Upper lobe of left lung (tissue), 4 donors: Measurements from ENCODE around the gene HOXB4.

Experiments used
- CTCF ChIP-seq, 6 experiments: fragments of 450-650 bp in 4 of 6; fragments of 200-600 bp in 2 of 6; sonication (generic) in 2 of 6; IDR thresholded peaks; one replicate each; pipeline ENCODE4 v1.5.1; 2016 to 2019; ENCODE audit warnings: antibody characterized with exemption in 6 of 6
- EP300 ChIP-seq, 4 donors: sonication (generic); formaldehyde crosslinking; IDR thresholded peaks; one replicate each; pipeline ENCODE4 v1.5.1; 2017; ENCODE audit warnings: antibody characterized with exemption in 4 of 4, control low read depth in 2 of 4
- POLR2A ChIP-seq, 4 donors: fragments of 450-650 bp; IDR thresholded peaks; one replicate each; pipeline ENCODE4 v1.5.1; 2016 to 2017; ENCODE audit warnings: antibody characterized with exemption in 4 of 4, mild to moderate bottlenecking in 2 of 4
- POLR2AphosphoS5 ChIP-seq, 2 donors: sonication (generic); formaldehyde crosslinking; IDR thresholded peaks; one replicate each; pipeline ENCODE4 v1.5.1; 2017; ENCODE audit warnings: antibody characterized with exemption in 2 of 2

GRCh38 chr17:48615963-48616716, 38.0 kb upstream of the HOXB4 start:
- no peak for TF ChIP-seq POLR2A (IDR thresholded peaks at IDR 0.05)
- no peak for TF ChIP-seq CTCF (IDR thresholded peaks at IDR 0.05)
- no peak for TF ChIP-seq EP300 (IDR thresholded peaks at IDR 0.05)
- TF ChIP-seq POLR2AphosphoS5 (IDR thresholded peaks at IDR 0.05), result no peak
